BJ (cell line): ENCODE data around the gene COX17. TPM values are rescaled to one million over a fixed set of nuclear protein-coding genes. Genes with fewer than 3 reads are reported as not detected.

ENCODE experiments used
- CTCF ChIA-PET: fragments of 350-600 bp; formaldehyde crosslinking; extraction: SDS; loops from one replicate; lab custom pipeline; 2021; ENCODE audit warnings: antibody characterized with exemption, inconsistent platforms; lab: Yijun Ruan, JAX
- POLR2A ChIA-PET: fragments of 300-600 bp; sonication (Branson Sonifier 250); formaldehyde crosslinking; extraction: SDS; loops from one replicate; lab custom pipeline; 2021; ENCODE audit warnings: antibody characterized with exemption; lab: Charles Lee
- DNase-seq: peaks from one replicate; pipeline ENCODE4 v3.0.0-alpha.2; 2011; ENCODE audit warnings: low read depth
- H3K27me3 ChIP-seq: 2 replicates; pipeline ENCODE4 v1.6.0; 2011; ENCODE audit warnings: low read length; ENCODE audit not compliant: control insufficient read depth, insufficient read depth
- H3K36me3 ChIP-seq: 2 replicates; pipeline ENCODE4 v1.5.1; 2011; ENCODE audit warnings: low read length; ENCODE audit not compliant: control insufficient read depth, insufficient read depth
- H3K4me3 ChIP-seq: 2 replicates; pipeline ENCODE4 v1.5.1; 2011; ENCODE audit warnings: low read depth, mild to moderate bottlenecking, control low read depth, low read length
- polyA plus RNA-seq: library from polyadenylated mRNA; depleted of rRNA; stranded (reverse); fragments of >200 nt; gene quantifications from 2 replicates; pipeline ENCODE4 v1.2.3, GENCODE V29; 2011
- TF ChIP-seq, protein P1 (sequence below): IDR thresholded peaks from 2 replicates; pipeline ENCODE4 v1.5.1; 2011; ENCODE audit warnings: low read depth, mild to moderate bottlenecking, control low read depth, inconsistent platforms, low read length, moderate library complexity; ENCODE audit not compliant: insufficient read depth

COX17 gene
- polyA plus RNA-seq, 1 experiment: 48.1 TPM

DNA sequence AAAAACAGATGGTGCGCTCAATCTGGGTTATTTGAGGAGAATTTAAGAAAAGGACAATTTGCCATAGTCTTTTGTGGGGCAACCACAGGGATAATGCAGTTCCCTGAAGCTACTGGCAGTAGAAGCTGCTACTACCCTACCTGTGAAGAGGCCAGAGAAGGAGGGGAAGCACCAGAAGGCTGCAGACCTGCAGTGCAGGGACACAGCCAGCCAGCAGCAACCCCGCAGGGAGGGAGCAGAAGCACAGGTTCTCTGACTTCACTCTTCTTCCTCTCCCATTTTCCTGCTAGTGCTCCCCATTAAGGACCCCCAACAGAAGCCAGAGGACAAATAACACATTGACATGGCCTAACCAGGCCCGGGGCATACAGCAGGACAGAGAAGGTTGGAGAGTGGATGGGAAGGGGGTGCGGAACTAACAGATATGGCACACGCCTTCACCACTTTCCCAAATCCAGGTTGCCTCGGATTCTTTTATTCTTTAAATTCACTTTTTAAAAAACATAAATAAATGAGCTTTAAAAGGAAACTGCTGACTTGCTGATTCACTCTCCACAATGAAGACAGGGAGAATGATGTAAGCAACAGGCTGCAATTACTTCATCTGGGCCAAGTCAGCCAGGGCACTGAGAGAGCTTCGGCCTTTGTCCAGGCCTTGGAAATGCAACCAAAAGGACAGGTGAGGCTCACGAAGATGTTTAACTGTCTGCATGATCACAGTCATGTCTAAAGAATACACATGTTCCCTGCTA lies 46.9 kb downstream of the COX17 start:
- TF ChIP-seq, protein P1, sequence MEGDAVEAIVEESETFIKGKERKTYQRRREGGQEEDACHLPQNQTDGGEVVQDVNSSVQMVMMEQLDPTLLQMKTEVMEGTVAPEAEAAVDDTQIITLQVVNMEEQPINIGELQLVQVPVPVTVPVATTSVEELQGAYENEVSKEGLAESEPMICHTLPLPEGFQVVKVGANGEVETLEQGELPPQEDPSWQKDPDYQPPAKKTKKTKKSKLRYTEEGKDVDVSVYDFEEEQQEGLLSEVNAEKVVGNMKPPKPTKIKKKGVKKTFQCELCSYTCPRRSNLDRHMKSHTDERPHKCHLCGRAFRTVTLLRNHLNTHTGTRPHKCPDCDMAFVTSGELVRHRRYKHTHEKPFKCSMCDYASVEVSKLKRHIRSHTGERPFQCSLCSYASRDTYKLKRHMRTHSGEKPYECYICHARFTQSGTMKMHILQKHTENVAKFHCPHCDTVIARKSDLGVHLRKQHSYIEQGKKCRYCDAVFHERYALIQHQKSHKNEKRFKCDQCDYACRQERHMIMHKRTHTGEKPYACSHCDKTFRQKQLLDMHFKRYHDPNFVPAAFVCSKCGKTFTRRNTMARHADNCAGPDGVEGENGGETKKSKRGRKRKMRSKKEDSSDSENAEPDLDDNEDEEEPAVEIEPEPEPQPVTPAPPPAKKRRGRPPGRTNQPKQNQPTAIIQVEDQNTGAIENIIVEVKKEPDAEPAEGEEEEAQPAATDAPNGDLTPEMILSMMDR: no peak
- ChIA-PET CTCF (interaction anchor here (0.7 to 1.2 kb wide), 3 partner anchors 18 to 34 kb away, joined by 3 read pairs; no protein-coding TSS in a partner anchor), POLR2A (no interaction called here)
- no peak overlapping the region for H3K4me3 ChIP-seq
- DNase-seq: no peak
- no peaks in the 10 kb centered on the region for H3K27me3 ChIP-seq
- no peaks in the 10 kb centered on the region for H3K36me3 ChIP-seq

DNA sequence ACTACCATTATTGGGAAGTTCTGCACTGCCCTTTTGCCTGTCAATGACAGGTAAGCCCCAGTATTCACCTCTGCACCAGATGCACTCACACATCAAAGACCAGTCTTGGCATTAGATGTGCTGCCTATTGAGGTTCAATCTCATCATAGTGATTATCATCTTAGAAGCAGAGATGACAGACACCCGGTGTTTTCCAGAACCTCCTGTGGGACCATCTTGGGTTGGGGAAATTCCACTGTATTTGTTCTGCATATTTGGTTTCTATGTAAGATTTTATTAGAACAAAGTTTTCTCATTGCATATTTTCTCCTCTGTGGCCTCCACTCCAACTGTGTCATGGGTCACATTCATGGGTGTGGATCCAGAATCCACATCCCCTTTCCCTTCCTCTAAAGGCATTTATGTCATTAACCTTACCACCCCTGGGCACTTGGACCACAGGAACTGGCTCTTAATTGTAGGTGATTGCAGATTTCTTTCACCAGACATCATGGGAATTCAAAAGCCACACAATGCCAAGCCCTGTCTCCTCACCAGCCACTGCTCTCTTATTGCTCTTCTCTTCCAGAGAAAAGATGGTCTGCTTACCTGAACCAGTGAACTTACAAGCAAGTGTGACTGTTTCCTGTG lies 48.3 kb downstream of the COX17 start:
- peak; percentile 86 for DNase-seq
- no peaks in the 10 kb centered on the region for H3K36me3 ChIP-seq
- POLR2A ChIA-PET: no interaction called here
- H3K27me3 ChIP-seq: no peaks in the 10 kb centered on the region
- TF ChIP-seq, protein P1: no peak
- no peak overlapping the region for H3K4me3 ChIP-seq
- CTCF ChIA-PET: interaction anchor here (0.7 kb wide), 1 partner anchor 29 kb away, joined by 4 read pairs; no protein-coding TSS in a partner anchor

DNA sequence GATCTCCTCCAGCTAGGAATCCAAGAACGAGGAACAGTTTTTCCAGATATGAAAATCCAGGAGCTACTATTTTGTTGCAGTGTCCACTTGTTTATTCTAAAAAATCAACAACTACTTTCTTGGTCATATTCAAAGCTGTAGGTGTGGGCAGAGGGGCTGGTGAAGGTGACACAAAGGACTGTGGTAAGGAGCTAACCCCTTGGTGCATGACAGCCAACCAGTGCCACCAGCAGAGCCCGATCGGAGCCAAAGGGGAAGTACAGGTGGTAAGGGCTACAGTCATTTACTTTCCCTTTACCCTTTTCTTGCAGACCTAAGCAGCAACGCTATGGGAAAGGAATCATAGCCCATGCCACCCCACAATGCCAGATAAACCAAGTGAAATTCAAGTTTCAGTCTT lies 48.8 kb downstream of the COX17 start:
- TF ChIP-seq, protein P1: no peak
- ChIA-PET CTCF (interaction anchor here (0.7 kb wide), 1 partner anchor 28 kb away, joined by 4 read pairs; no protein-coding TSS in a partner anchor), POLR2A (no interaction called here)
- no peak for DNase-seq
- Histone ChIP-seq H3K27me3 (no peaks in the 10 kb centered on the region), H3K36me3 (no peaks in the 10 kb centered on the region), H3K4me3 (no peak overlapping the region)

DNA sequence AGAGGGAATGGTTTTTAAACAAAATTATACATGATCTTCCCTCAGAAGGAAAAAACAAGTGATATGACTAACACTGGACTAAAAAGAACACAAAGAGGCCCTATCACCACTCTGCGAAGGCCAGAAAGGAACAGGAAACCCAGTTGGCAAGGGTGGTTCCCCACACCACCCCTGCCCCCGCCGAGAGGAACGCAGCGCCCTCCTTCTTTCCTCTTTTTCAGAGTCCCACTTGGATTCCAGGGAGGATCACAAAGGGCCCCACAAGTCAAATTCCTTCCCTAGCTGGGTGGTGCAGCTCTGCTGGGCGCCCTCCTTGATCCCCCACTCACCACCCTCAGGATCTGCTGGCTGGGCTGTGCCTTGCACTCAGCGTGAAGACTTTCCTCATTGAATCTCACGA lies 49.7 kb downstream of the COX17 start:
- no peak for DNase-seq
- Histone ChIP-seq H3K4me3 (no peak overlapping the region), H3K27me3 (no peaks in the 10 kb centered on the region), H3K36me3 (no peaks in the 10 kb centered on the region)
- ChIA-PET POLR2A (no interaction called here), CTCF (interaction anchor here (0.8 to 1.1 kb wide), 2 partner anchors 9 to 97 kb away, joined by 3 read pairs; no protein-coding TSS in a partner anchor)
- TF ChIP-seq, protein P1: no peak

DNA sequence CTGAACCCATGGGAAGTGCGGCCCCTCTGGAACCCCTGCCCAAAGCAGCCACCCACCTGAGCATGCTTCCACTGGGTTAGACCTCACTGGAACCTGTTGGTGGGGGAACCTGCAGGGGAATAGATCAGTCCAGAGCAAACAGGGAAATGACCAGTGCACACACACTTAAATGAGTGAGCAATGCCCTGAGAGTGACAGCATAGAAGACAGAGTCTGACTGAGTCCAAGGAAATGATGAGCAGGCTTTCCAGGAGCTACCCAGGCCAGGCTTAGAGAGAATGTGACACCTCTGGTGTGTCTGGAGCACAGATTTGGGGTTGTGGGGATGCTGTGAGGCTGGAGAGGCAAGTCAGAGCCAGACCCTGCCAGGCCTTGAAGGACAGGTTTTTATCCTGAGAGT lies 51.0 kb downstream of the COX17 start:
- H3K4me3 ChIP-seq: no peak overlapping the region
- no peaks in the 10 kb centered on the region for H3K36me3 ChIP-seq
- DNase-seq: no peak
- TF ChIP-seq, protein P1: no peak
- ChIA-PET POLR2A (no interaction called here), CTCF (no interaction called here)
- H3K27me3 ChIP-seq: peaks cover 2% of the 10 kb centered on the region; the same call in 1 of the 2 replicates
